Hepatocyte (in vitro differentiated cells): ENCODE measurements around the gene SYCN. TPM values are rescaled to one million over a fixed set of nuclear protein-coding genes. Genes with fewer than 3 reads are reported as not detected.

Experiments used
- DNase-seq: peaks from one replicate; pipeline ENCODE4 v3.0.0-alpha.2; 2016; ENCODE audit warnings: low spot score
- H2AFZ ChIP-seq: fragments of 200-600 bp; sonication (generic); 2 replicates; pipeline ENCODE4 v1.6.0; 2016; ENCODE audit warnings: antibody characterized with exemption, mild to moderate bottlenecking
- H3K27ac ChIP-seq: fragments of 200-600 bp; sonication (generic); 2 replicates; pipeline ENCODE4 v1.5.1; 2016; ENCODE audit warnings: mild to moderate bottlenecking
- H3K27me3 ChIP-seq: fragments of 200-600 bp; sonication (generic); 2 replicates; pipeline ENCODE4 v1.6.1; 2016
- H3K36me3 ChIP-seq: fragments of 200-600 bp; sonication (generic); replicated peaks from 2 replicates; pipeline ENCODE4 v1.5.1; 2016; ENCODE audit warnings: low read depth; ENCODE audit not compliant: insufficient read depth
- H3K4me1 ChIP-seq: fragments of 200-600 bp; sonication (generic); 2 replicates; pipeline ENCODE4 v1.5.1; 2016; ENCODE audit warnings: mild to moderate bottlenecking, moderate library complexity; ENCODE audit not compliant: insufficient read depth
- H3K4me2 ChIP-seq: fragments of 200-600 bp; sonication (generic); 2 replicates; pipeline ENCODE4 v1.6.0; 2016
- H3K4me3 ChIP-seq: fragments of 200-600 bp; sonication (generic); 2 replicates; pipeline ENCODE4 v1.5.1; 2016; ENCODE audit warnings: mild to moderate bottlenecking
- H3K79me2 ChIP-seq: fragments of 200-600 bp; sonication (generic); 2 replicates; pipeline ENCODE4 v1.6.0; 2017; ENCODE audit warnings: mild to moderate bottlenecking
- H3K9me2 ChIP-seq: fragments of 200-600 bp; sonication (generic); replicated peaks from 2 replicates; pipeline ENCODE4 v1.6.0; 2017; ENCODE audit warnings: mild to moderate bottlenecking; ENCODE audit not compliant: insufficient read depth
- H3K9me3 ChIP-seq: fragments of 200-600 bp; sonication (generic); 2 replicates; pipeline ENCODE4 v1.5.1; 2016; ENCODE audit warnings: low read depth, mild to moderate bottlenecking
- H4K20me1 ChIP-seq: fragments of 200-600 bp; sonication (generic); 2 replicates; pipeline ENCODE4 v1.6.0; 2016; ENCODE audit warnings: mild to moderate bottlenecking; ENCODE audit not compliant: insufficient read depth, poor library complexity, severe bottlenecking
- CTCF ChIP-seq: fragments of 200-600 bp; sonication (generic); IDR thresholded peaks from 2 replicates; pipeline ENCODE4 v1.5.1; 2016; ENCODE audit warnings: antibody characterized with exemption, mild to moderate bottlenecking; ENCODE audit not compliant: poor library complexity
- EZH2 ChIP-seq: fragments of 200-600 bp; sonication (generic); IDR thresholded peaks from 2 replicates; pipeline ENCODE4 v1.6.1; 2016; ENCODE audit warnings: antibody characterized with exemption, mild to moderate bottlenecking, borderline replicate concordance
- EZH2phosphoT487 ChIP-seq: fragments of 200-600 bp; sonication (generic); IDR thresholded peaks from one replicate; pipeline ENCODE4 v1.6.1; 2018; ENCODE audit warnings: antibody characterized with exemption, mild to moderate bottlenecking, low read depth, moderate library complexity; ENCODE audit not compliant: unreplicated experiment, severe bottlenecking
- WGBS: methylation state at CpG from one replicate; pipeline ENCODE4 v1.1.6; 2016; ENCODE audit warnings: low lambda C conversion rate; ENCODE audit errors: missing lambda C conversion rate; 5-methylcytosine and 5-hydroxymethylcytosine counted together
- polyA plus RNA-seq: library from polyadenylated mRNA; unstranded; fragments of >200 nt; fragmentation: Nextera tagmentation; extraction: Ambion mirVana; gene quantifications from 2 replicates; pipeline ENCODE4 v1.2.1, GENCODE V29; 2016
- total RNA-seq: library from RNA; depleted of rRNA; stranded (reverse); fragments of >200 nt; gene quantifications from 2 replicates; pipeline ENCODE4 v1.2.3, GENCODE V29; 2014

Gene SYCN
- total and polyA plus RNA-seq, 2 experiments from 2014 or later: 0.37 to 2.5 TPM

GRCh38 chr19:39209196-39209595 is 5.1 kb upstream of the SYCN start:
- DNase-seq: no peak
- WGBS: 83% methylated on average over 7 of the region's 7 CpGs
- Histone ChIP-seq H3K79me2 (no peaks in the 10 kb centered on the region), H3K36me3 (no peaks in the 10 kb centered on the region), H3K4me2 (no peak overlapping the region), H3K27me3 (no peaks in the 10 kb centered on the region), H3K9me2 (no peaks in the 10 kb centered on the region), H3K27ac (no peak overlapping the region), H3K4me1 (no peaks in the 10 kb centered on the region), H4K20me1 (no peaks in the 10 kb centered on the region), H2AFZ (no peak overlapping the region), H3K4me3 (no peak overlapping the region), H3K9me3 (no peaks in the 10 kb centered on the region)
- TF ChIP-seq EZH2phosphoT487: no peak

GRCh38 chr19:39208175-39208795 is 4.2 kb upstream of the SYCN start:
- Histone ChIP-seq H3K27me3 (no peaks in the 10 kb centered on the region), H2AFZ (no peak overlapping the region), H3K4me3 (no peak overlapping the region), H3K79me2 (no peaks in the 10 kb centered on the region), H3K4me2 (no peak overlapping the region), H4K20me1 (no peaks in the 10 kb centered on the region), H3K9me2 (no peaks in the 10 kb centered on the region), H3K4me1 (no peaks in the 10 kb centered on the region), H3K9me3 (no peaks in the 10 kb centered on the region), H3K27ac (no peak overlapping the region), H3K36me3 (no peaks in the 10 kb centered on the region)
- DNase-seq: no peak
- TF ChIP-seq EZH2phosphoT487 (no peak), EZH2 (no peak), CTCF (no peak)
- 84% methylated on average over 8 of the region's 9 CpGs for WGBS

GRCh38 chr19:39207293-39207836 is 3.3 kb upstream of the SYCN start:
- Histone ChIP-seq H3K27me3 (no peaks in the 10 kb centered on the region), H3K9me2 (no peaks in the 10 kb centered on the region), H3K4me2 (no peak overlapping the region), H3K4me1 (no peaks in the 10 kb centered on the region), H3K79me2 (no peaks in the 10 kb centered on the region), H3K36me3 (no peaks in the 10 kb centered on the region), H3K27ac (no peak overlapping the region), H3K4me3 (no peak overlapping the region), H2AFZ (no peak overlapping the region), H4K20me1 (no peaks in the 10 kb centered on the region), H3K9me3 (no peaks in the 10 kb centered on the region)
- no peak for TF ChIP-seq EZH2phosphoT487
- TF ChIP-seq CTCF: no peak
- TF ChIP-seq EZH2: no peak
- 72% methylated on average over 6 of the region's 6 CpGs for WGBS
- DNase-seq: no peak

- no peaks in the 10 kb centered on the region for H3K9me3 ChIP-seq
- TF ChIP-seq CTCF (no peak), EZH2phosphoT487 (no peak), EZH2 (no peak)
- no peak overlapping the region for H3K27ac ChIP-seq
- no peaks in the 10 kb centered on the region for H3K79me2 ChIP-seq
- WGBS: 92% methylated on average over 6 of the region's 6 CpGs
- H4K20me1 ChIP-seq: no peaks in the 10 kb centered on the region
- H3K4me3 ChIP-seq: no peak overlapping the region
- H3K4me1 ChIP-seq: no peaks in the 10 kb centered on the region
- H2AFZ ChIP-seq: no peak overlapping the region
- H3K4me2 ChIP-seq: no peak overlapping the region
- no peaks in the 10 kb centered on the region for H3K9me2 ChIP-seq
- no peaks in the 10 kb centered on the region for H3K27me3 ChIP-seq
- DNase-seq: no peak
- H3K36me3 ChIP-seq: no peaks in the 10 kb centered on the region
Measured at GRCh38 chr19:39206122-39206521, 2.1 kb upstream of the SYCN start.
